ACHN (cell line): ENCODE data around the gene FOXO4.

Experiments
- DNase-seq: peaks from one replicate; pipeline ENCODE4 v3.0.0-alpha.2; 2015
- in situ Hi-C: cut with HindIII; loops from 2 replicates; pipeline ENCODE4 v1.10.0; 2017; ENCODE audit warnings: low sequenced_read_pairs, low pct_ligation_motif_present, low pct_unique_long_range_greater_than_20kb

The FOXO4 gene

DNA sequence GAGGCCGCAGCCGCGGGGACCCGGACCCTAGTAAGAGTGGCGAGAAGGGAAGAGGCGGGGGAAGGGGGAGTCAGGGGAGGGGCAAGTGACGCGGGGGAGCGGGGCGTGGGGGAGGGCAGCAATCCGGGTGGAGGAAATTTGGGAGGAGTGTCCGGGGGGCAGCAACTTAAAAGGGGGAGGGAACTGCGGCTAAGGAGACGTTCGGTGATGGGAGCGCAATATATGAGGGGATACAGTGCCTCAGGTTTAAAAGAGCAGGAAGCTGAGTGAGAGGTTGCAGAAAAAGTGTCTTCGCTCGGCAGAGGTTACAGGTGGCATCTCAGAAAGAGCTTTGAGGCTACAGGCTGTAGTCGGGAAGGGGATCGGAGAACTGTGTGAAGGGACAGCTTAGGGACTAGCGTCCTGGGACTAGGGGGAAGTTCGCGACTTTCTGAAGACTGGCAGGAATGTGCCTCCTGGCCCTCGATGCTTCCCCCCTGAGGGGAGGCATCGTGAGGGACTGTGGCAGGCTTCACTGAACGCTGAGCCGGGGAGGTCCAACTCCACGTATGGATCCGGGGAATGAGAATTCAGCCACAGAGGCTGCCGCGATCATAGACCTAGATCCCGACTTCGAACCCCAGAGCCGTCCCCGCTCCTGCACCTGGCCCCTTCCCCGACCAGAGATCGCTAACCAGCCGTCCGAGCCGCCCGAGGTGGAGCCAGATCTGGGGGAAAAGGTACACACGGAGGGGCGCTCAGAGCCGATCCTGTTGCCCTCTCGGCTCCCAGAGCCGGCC, 519 bp downstream of the FOXO4 start:
- in situ Hi-C loops, result no loop called here
- DNase-seq, result no peak

DNA sequence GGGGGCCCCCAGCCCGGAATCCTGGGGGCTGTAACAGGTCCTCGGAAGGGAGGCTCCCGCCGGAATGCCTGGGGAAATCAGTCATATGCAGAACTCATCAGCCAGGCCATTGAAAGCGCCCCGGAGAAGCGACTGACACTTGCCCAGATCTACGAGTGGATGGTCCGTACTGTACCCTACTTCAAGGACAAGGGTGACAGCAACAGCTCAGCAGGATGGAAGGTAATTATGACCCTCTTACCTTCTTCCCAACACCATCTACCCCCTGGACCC, 1.0 kb downstream of the FOXO4 start:
- no peak for DNase-seq
- in situ Hi-C loops, result no loop called here

DNA sequence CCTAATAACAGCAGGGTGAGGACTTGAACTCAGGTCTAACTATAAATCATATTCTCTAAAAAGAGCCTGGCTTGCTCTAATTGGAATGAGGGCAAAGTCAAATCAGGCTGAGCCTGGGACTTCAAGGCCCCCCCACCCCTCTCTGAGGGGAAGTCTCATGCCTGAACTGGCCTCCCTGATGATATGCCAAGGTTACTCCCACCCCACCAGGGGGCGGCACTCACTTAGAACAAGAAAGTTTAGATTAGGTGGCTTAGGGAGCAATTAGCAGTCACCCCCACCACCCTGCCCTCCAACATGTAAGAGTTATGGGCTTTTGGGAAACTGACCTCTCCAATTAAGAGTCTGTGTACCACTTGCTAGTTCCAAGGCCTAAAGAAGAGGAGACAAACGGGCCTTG, 2.7 kb downstream of the FOXO4 start:
- in situ Hi-C loops, result no loop called here
- peak; percentile 44 for DNase-seq

DNA sequence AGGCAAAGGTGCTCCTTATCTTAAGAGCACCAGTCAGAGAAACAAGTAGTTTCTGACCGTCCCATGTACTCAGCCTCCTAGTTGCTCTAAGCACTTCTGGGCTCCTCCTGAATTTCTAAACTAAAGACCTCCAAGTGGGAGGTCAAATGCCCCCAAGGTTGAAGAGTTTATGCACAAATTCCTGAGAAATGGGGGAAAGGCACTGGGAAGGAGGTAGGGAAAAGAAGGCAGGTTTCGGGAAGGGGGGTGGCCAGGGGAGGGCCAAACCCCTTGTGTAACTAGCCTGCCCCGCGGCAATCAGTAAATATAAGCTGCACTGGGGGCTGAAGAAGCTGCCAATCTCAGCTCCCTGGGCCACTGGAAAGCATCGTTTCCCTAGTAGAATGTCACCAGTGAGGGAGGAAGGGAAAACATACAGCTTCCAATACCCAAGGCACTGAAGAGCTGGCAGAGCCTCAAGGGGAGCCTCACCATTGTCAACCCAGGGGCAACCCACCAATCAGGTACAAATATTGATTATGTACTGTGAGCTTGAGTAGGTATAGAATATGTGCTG, 3.4 kb downstream of the FOXO4 start:
- DNase-seq, result no peak
- in situ Hi-C loops, result no loop called here

DNA sequence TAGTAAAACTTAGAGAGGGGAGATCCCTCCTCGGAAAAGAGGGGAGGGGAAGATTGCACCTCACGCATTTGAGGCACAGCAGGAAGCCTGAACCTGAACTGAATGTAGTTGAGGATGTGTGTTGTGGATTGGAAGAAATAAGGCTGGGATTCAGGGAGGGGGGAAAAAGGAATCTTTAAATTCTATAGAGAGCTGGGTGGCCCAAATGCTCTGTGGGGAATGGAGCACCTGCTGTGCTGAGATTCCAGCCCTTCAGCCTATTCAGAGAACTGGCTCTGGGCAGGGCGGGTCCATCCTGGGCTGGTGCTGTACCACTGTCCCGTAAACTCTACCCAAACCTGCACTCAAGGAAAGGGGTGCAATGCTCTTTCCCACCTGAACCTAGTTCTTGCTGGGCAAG, 4.1 kb downstream of the FOXO4 start:
- no peak for DNase-seq
- in situ Hi-C loops, result no loop called here

DNA sequence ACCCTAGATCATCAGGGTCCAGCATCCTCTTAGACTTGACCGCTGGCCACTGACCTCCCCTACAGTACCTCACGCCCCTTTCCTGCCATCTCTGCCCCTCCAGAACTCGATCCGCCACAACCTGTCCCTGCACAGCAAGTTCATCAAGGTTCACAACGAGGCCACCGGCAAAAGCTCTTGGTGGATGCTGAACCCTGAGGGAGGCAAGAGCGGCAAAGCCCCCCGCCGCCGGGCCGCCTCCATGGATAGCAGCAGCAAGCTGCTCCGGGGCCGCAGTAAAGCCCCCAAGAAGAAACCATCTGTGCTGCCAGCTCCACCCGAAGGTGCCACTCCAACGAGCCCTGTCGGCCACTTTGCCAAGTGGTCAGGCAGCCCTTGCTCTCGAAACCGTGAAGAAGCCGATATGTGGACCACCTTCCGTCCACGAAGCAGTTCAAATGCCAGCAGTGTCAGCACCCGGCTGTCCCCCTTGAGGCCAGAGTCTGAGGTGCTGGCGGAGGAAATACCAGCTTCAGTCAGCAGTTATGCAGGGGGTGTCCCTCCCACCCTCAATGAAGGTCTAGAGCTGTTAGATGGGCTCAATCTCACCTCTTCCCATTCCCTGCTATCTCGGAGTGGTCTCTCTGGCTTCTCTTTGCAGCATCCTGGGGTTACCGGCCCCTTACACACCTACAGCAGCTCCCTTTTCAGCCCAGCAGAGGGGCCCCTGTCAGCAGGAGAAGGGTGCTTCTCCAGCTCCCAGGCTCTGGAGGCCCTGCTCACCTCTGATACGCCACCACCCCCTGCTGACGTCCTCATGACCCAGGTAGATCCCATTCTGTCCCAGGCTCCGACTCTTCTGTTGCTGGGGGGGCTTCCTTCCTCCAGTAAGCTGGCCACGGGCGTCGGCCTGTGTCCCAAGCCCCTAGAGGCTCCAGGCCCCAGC, 5.2 kb downstream of the FOXO4 start:
- no peak for DNase-seq
- in situ Hi-C loops, result no loop called here

DNA sequence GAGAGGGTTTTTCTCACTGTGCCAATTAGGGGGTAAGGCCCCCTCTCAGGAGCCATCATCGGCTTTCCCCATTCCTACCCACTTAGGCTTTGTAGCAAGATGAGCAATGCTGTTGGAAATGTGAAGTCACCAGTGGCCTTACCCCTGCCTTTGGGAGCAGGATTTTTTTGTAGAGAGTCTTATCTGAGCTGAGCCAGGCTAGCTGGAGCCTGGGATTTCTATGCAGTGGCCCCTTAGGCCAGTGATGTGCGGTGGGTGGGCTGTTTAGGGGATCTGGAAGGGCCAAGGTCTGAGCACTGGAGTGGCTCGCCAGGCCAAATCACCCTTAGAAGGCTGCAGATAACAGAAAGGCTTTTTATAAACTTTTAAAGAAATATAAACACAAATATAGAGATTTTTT, 6.6 kb downstream of the FOXO4 start:
- DNase-seq, result no peak
- in situ Hi-C loops, result no loop called here

DNA sequence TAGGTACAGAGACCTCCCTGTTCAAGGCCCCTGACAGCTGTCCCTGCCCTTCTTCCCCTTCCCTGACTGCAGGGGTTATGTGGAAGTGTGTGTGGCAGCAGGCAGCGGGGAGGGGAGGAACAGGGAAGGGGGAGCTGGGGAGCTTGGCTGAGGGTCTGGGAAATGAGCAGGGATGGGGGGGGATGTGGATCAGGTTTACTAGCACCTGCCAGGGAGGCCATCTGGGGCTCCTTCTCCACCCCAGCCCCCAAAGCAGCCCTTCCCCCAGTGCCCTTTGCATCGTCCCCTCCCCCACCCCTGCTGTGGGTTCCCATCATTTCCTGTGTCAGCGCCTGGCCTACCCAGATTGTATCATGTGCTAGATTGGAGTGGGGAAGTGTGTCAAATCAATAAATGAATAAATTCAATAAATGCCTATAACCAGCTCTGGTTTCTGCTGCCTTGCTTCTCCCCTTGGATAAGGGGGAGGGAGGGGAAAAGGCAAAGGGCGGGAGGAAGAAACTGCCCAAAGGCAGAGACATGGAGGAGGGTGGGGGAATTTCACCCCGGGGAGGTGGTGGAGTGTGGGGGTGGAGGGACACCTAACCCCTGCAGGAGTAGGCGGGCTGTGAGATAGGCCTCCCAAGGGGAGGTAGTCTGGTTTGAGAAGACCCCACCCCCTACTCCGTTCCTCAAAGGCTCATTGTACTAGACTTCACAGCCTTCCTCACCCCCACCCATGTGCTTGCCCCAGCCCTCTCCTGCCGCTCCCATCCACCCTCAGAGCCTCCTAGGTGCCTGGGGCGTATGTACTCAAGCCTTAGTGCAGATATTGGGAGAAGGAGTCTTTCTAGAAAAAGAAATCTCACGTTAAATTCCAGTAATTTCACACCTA, 7.7 kb downstream of the FOXO4 start:
- in situ Hi-C loops, result no loop called here
- DNase-seq, result no peak

DNA sequence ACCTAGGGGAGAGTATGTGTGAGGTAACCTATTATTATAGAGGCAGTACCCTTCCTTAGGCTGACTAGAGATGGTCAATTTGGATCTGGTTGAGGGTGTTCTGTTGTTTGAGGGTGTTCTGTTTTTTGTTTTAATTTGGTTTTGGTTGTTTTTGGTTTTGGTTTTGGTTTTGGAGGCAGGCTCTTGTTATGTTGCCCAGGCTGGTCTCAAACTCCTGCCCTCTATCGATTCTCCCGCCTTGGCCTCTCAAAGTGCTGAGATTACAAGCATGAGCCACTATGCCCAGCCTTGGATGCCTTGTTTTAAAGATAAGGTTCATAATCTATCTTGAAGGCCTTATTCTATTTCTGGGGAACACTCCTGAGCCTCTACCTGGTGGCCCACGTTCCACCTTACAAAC, 10.0 kb downstream of the FOXO4 start:
- in situ Hi-C loops, result no loop called here
- DNase-seq, result no peak

DNA sequence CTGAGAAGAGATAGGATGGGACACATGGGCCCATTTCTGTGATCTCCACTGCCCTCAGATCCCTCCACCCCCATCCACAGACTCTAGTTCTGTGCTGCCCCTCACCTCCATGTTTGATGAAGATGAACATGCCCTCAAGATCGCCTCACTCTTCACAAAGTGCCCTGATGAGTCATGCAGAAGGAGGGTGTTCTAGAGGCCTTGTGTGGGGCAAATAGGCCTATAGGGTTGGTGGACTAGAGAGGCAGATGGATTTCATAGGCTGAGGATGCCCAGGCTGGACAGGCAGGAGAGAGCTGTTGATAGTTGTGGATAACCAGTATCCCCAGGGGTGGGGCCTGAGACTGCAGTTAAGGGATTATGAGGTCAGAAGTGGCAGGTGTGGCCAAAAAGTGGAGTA, 10.8 kb downstream of the FOXO4 start, which contains the start of gene CXorf65:
TSS of gene CXorf65 (minus strand) at position 314 of the 400 bp plus-strand sequence. CDS start at position 130, 184 bp downstream.
- in situ Hi-C loops, result no loop called here
- no peak for DNase-seq

DNA sequence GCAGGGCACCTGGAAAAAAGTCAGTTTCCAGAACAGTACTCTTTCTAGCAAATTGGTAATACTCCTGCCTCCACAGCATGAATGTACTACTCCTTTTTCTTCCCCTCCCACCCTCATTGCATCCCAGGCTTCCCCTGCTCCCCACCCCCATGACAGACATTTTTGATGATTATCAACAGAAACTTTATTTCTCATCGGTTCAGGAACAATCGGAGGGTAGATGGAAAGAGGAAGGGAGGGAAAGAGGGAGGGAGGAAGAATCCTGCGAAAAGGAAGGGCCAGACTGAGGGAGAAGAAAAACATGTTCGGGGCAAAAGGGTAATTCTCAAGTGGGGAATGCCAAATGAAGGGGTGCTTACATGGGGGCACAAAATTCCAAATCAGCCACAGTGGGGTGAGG, 11.6 kb downstream of the FOXO4 start:
- in situ Hi-C loops, result no loop called here

DNA sequence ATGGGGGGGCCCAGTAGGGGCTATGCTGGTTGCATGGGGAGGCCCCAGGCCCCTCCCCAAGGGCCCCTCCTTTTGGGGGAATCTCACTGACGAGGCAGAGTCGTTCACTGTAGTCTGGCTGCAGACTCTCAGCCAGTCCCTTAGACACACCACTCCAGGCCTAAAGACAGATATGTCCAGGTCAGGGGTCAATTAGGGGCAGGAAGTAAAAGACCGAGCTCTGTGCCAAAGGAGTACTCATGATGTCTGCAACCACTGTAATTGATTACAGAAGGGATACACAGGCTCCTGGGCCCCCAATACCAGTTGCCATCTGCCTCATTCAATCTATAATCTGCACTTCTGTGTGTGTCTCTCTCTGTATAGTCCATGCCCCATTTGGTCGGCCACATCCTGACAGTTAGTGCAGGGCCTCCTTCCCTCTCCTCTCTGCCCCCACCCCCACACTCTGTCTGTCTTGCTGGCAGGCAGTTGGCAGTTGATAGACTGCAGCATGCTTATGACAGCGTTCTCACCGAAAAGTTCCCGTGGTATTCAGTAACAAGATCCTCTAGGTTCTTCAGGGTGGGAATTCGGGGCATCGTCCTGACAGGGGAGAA, 12.2 kb downstream of the FOXO4 start:
- in situ Hi-C loops, result no loop called here
- no peak for DNase-seq

More for the DNA sequence above, 11.6 kb downstream of the FOXO4 start:
- DNase-seq, result no peak

DNA sequence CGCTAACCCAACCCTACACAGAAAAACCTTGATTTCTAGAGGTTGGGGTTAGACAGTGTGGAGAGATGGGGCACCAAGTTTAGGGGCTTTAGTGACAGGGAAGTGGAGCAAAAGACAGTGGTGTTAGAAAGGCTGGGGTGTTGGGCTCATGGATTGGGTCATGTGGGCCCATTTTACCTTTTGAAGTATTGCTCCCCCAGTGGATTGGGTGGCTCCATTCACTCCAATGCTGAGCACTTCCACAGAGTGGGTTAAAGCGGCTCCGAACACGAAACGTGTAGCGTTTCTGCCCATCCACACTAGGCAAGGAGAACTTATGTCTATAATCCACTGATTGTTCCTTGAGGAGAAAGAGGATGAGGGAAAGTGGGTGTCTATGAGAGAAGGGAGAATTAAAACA, 13.4 kb downstream of the FOXO4 start:
- DNase-seq, result no peak
- in situ Hi-C loops, result no loop called here

DNA sequence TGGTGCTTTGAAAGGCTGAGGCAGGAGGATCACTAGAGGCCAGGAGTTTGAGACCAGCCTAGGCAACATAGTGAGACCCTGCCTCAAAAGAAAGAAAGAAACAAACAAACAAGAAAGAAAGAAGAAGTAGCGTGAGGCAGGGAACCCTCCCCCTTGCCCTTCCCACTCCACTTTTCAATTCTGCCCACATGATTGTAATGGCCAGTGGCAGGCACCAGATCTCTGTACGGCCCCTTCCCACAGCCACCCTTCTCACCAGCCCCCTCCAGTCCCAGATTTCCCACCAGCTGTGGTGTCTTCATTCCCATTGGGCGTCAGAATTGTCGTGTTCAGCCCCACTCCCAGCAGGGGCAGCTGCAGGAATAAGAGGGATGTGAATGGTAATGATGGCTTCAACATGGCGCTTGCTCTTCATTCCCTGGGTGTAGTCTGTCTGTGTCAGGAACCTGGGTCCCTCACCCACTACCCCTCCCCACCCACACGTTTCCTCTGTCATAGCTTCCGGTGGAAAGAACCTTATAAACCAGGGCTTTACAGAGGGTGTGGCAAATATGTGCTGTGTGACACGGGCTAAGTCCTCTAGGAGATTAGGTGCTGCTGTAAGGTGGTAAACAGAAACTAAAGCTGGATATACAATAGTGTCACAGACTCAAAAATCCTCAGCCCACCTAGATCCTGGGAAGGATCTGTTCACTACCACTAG, 15.6 kb downstream of the FOXO4 start, which contains the start of gene IL2RG:
TSS of gene IL2RG (minus strand) at position 437 of the 703 bp plus-strand sequence. CDS start at position 399, 38 bp downstream.
- in situ Hi-C loops, result no loop called here
- no peak for DNase-seq

DNA sequence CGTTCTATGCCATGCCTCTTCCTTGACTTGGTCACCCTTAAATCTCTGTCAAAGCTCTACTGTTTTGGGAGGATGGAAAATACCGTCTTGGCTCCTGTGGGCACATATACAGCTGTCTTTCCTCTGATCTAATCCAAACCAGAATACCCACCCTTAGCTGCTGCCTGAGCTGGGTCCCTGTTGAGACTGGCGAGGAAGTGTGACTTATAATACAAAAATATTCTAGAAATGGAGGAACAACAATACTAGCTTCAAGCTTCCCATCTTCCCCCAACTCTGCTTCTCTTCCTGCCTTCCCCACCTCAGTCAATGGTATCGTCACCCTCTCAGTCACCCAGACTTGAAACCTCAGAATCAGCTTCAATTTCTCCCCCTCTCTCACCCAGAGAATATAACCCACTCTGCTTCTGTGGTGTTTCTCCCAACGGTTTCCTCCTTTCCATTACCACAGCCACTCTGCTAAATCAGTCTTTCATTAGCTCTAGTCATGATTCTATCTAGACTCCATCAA, 16.3 kb downstream of the FOXO4 start:
- no peak for DNase-seq
- in situ Hi-C loops, result no loop called here

DNA sequence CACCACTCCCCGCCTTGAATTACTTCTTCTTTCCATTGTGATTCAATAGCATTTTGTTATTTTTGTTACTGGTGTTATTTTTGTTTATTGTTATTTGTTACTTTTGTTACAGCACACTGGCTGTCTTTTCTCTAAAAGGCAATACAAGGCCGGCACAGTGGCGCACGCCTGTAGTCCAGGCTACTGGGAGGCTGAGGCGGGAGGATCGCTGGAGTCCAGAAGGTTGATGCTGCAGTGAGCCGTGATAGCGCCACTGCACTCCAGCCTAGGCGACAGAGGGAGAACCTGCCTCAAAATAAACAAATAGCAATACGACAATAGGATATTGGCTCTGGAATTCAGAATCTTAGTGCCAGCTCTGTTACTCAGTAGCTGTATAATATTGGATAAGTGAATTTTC, 21.7 kb downstream of the FOXO4 start:
- in situ Hi-C loops, result no loop called here
- DNase-seq, result no peak
